Upper lobe of right lung (tissue), 1 donor: ENCODE results near the gene KRT84. TPM values are rescaled to one million over a fixed set of nuclear protein-coding genes. Genes with fewer than 3 reads are reported as not detected.

ENCODE experiments used
- ATAC-seq: fragments of 200-7000 bp; cut with Tn5 transposase; one replicate; pipeline ENCODE4 v1.9.1; 2020; ENCODE audit warnings: mild to moderate bottlenecking, moderate library complexity
- DNase-seq: peaks from one replicate; pipeline ENCODE4 v3.0.0-alpha.2; 2020
- H3K27ac ChIP-seq: fragments of 200-600 bp; one replicate; pipeline ENCODE4 v1.8.0; 2022
- H3K27me3 ChIP-seq: fragments of 200-600 bp; one replicate; pipeline ENCODE4 v1.8.0; 2022; ENCODE audit warnings: mild to moderate bottlenecking
- H3K36me3 ChIP-seq: fragments of 200-600 bp; one replicate; pipeline ENCODE4 v1.8.0; 2022
- H3K4me1 ChIP-seq: fragments of 200-600 bp; one replicate; pipeline ENCODE4 v1.8.0; 2022
- H3K4me3 ChIP-seq: fragments of 200-600 bp; one replicate; pipeline ENCODE4 v1.8.0; 2022; ENCODE audit warnings: mild to moderate bottlenecking
- H3K9me3 ChIP-seq: fragments of 200-600 bp; one replicate; pipeline ENCODE4 v1.8.0; 2022
- intact Hi-C: fragments of 100-400 bp; cut with DNase I; formaldehyde crosslinking; loops from one replicate; pipeline ENCODE4 v1.11.0; 2022
- total RNA-seq: library from RNA; stranded (reverse); fragmentation: NEBNext Ultra II Directional; extraction: Animal tissue kit (Norgen Biotek cat#: 25700); gene quantifications from one replicate; pipeline ENCODE4 v1.2.1, GENCODE V29; 2021
- TF ChIP-seq, protein P1 (sequence below): fragments of 200-600 bp; IDR thresholded peaks from one replicate; pipeline ENCODE4 v1.8.0; 2022; ENCODE audit warnings: antibody characterized with exemption
- donor health status: DM: no; HTN: yes; CAD: no; lungs with severe emphysema.

KRT84 gene
- total RNA-seq, 1 donor from 2014 or later = not detected

DNA sequence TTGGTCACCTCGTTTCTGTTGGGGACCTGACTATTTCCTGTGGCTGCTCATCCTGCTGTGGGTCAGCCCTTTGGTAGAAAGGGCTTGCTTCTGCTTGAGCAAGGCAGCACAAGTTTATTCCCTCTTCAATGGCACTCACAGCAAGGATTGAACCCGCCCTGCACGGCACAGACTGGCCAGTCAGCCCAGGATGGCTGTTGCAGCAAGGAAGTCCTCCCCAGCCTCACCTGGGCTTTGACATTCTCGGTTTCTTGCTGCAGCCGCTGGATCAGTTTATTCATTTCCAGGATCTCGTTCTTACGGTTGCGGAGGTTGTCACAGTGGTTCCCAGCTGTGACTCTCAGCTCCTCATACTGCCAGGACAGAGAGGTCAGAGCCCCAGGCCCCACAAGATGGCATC is 11.2 kb upstream of the KRT84 start:
- Histone ChIP-seq H3K4me1 (no peaks in the 10 kb centered on the region), H3K9me3 (no peaks in the 10 kb centered on the region), H3K27me3 (peaks cover 21% of the 10 kb centered on the region), H3K27ac (no peak overlapping the region), H3K4me3 (no peak overlapping the region), H3K36me3 (no peaks in the 10 kb centered on the region)
- ATAC-seq (no peak), DNase-seq (peak; percentile 30)
- TF ChIP-seq, protein P1, sequence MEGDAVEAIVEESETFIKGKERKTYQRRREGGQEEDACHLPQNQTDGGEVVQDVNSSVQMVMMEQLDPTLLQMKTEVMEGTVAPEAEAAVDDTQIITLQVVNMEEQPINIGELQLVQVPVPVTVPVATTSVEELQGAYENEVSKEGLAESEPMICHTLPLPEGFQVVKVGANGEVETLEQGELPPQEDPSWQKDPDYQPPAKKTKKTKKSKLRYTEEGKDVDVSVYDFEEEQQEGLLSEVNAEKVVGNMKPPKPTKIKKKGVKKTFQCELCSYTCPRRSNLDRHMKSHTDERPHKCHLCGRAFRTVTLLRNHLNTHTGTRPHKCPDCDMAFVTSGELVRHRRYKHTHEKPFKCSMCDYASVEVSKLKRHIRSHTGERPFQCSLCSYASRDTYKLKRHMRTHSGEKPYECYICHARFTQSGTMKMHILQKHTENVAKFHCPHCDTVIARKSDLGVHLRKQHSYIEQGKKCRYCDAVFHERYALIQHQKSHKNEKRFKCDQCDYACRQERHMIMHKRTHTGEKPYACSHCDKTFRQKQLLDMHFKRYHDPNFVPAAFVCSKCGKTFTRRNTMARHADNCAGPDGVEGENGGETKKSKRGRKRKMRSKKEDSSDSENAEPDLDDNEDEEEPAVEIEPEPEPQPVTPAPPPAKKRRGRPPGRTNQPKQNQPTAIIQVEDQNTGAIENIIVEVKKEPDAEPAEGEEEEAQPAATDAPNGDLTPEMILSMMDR = no peak
- intact Hi-C loops = no loop called here

DNA sequence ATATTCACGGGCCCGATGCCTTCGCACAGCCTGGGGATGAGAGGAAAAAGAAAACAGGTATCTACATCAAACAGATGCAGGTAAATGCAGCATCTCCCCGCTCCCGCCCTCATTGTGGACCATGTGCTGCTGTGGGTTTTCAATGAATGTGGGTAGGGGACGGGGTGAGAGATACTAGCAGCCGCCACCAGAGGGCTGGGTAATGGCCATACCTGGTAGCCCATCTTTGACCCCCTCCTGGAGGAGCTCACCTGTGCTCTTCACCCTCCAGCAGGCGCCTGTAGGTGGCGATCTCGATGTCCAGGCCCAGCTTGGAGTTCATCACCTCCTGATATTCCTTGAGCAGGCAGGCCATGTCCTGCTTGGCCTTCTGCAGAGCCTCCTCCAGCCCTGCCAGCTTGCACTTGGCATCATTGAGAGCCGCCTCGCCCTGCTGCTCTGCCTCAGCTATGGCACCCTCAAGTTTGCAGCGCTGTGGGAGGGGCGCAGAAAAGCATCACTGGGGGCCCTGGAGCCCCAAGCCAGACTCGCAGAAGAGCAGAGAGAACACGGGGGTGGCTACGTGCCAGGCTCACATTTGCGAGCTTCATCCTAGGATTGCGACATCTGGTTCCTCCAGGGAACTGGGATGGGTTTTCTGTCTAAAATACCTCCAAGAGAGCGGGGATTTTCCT is 10.4 kb upstream of the KRT84 start:
- intact Hi-C loops = no loop called here
- H3K27ac ChIP-seq = no peak overlapping the region
- H3K9me3 ChIP-seq = no peaks in the 10 kb centered on the region
- no peaks in the 10 kb centered on the region for H3K4me1 ChIP-seq
- ATAC-seq (no peak), DNase-seq (peak; percentile 59)
- H3K27me3 ChIP-seq = peaks cover 21% of the 10 kb centered on the region
- no peaks in the 10 kb centered on the region for H3K36me3 ChIP-seq
- TF ChIP-seq, protein P1 = peak; percentile 18
- H3K4me3 ChIP-seq = no peak overlapping the region

DNA sequence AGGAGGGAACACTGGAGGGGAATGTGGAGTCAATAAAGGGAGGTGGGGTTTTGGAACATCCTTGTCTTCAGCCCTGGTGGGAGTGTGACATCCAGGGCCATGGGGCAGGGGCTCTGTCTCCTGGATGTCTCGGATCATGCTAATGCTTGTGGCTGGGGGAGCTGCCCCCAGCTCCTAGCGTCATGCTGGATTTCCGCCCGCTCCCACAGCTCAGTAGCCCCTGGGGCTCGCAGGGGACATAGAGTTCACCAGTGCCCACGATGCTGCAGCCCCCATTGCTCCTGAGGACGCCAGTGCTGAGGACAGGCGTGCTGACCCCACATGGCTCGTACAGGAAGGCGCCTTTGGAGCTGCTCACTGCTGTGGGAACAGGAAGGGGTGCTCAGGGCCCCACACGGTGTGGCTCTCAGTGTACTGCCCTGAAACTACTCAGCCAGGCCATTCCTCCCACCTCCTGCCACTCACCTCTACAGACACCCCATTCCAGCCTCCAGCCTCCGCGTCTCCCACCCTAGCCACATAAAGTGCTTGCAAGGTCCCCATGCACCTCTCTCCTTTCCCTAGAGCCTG is 9.5 kb upstream of the KRT84 start:
- ATAC-seq = no peak
- H3K4me1 ChIP-seq = no peaks in the 10 kb centered on the region
- H3K9me3 ChIP-seq = no peaks in the 10 kb centered on the region
- DNase-seq = peak; percentile 57
- peaks cover 17% of the 10 kb centered on the region for H3K27me3 ChIP-seq
- H3K4me3 ChIP-seq = no peak overlapping the region
- H3K27ac ChIP-seq = no peak overlapping the region
- intact Hi-C loops = no loop called here
- TF ChIP-seq, protein P1 = no peak
- H3K36me3 ChIP-seq = no peaks in the 10 kb centered on the region

DNA sequence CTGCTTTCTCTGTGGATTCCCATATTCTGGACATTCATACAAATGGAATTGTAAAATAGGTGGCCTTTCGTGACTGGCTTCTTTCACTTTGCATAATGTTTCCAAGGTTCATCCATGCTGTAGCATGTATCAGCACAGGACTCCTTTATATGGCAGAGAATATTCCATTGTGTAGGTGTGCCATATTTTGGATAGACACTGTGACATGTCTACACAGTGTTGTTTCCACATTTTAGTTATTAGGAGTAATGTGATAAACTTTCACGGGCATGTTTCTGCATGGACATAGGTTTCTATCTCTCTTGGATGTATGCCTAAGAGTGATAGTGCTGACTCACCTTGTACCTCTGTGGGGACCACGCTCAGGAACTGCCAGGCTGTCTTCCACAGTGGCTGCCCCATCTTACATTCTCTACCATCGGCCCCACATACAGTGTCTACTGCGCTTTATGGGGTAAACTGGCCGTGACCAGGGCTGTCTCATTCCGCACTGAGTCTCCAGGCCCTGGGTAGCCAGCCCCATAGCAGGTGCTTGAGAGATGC is 7.1 kb upstream of the KRT84 start:
- intact Hi-C loops = no loop called here
- H3K4me3 ChIP-seq = no peak overlapping the region
- H3K4me1 ChIP-seq = no peaks in the 10 kb centered on the region
- no peaks in the 10 kb centered on the region for H3K36me3 ChIP-seq
- no peak for ATAC-seq
- no peak for DNase-seq
- no peak overlapping the region for H3K27ac ChIP-seq
- H3K9me3 ChIP-seq = no peaks in the 10 kb centered on the region
- peaks cover 10% of the 10 kb centered on the region for H3K27me3 ChIP-seq
- TF ChIP-seq, protein P1 = no peak

DNA sequence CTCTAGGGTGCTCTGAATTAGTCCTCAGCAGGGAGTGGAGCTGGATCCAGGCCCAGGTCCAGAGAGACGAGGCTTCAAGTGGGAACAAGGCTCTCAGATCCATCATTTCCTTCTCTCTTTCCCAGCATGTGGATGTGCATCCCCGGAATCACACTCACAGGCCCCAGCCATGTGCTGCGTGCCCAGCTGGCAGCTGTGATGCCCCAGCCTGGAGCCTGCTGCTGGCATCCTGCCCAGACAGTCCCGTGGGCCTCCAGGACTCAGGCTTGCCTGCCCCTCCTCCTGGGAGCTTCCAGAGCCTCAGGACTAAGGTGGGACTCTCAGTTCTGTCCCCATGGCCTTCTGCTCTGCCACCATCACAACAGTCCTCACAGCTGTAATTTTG is 6.2 kb upstream of the KRT84 start:
- intact Hi-C loops = no loop called here
- peak; percentile 5 for ATAC-seq
- H3K27ac ChIP-seq = no peak overlapping the region

More for the DNA sequence above, 6.2 kb upstream of the KRT84 start:
- H3K4me3 ChIP-seq = no peak overlapping the region
- no peaks in the 10 kb centered on the region for H3K36me3 ChIP-seq
- peak; percentile 64 for DNase-seq
- H3K4me1 ChIP-seq = no peaks in the 10 kb centered on the region
- peaks cover 10% of the 10 kb centered on the region for H3K27me3 ChIP-seq
- TF ChIP-seq, protein P1 = no peak
- no peaks in the 10 kb centered on the region for H3K9me3 ChIP-seq
